NCI-H128 (cell line): Measurements from ENCODE around the gene DGKG.

Source experiments
- DNase-seq: peaks from one replicate; lab custom pipeline; 2025; ENCODE audit not compliant: unreplicated experiment; lab: John Stamatoyannopoulos, UW

DGKG gene

GRCh38 chr3:186151077-186151971 lies 210.7 kb downstream of the DGKG start:
- DNase-seq = no peak

DNA sequence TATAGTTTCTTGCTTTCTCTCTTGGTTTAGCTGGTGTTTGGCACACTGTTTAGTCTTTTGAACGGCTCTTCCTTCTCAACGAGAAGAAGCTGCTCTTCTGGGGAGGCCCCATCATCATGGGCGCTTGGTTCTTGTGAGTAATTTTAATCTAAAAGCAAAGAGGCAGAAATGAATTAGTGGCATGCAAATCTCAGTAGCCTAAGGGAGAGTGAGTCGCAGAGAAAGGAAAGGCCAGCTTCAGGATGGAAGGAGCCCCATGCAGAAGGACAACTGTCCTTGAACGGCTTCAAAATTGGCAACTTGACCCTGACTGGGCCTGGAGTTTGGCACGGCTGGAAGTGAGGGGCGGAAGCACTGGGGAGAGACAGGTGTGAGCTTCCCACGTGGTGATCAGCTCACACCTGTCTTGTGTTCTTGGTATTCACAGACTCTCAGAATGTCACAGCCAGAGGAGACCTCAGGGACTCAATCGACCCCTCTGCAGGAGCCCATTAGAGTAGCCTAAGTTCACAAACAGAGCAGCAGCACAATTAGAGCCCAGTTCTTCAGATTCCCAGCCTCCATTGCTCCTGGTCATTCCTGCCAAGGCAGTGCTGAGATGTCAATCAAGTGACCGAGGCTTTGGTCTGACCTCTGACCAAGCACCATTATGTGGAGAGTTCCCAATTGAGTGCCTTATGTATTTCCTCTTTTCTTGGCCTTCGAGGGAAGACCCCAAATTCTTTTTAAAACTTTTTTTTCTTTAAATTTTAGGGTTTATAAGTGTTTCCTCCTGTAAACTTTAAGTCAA lies 211.8 kb downstream of the DGKG start:
- no peak for DNase-seq

DNA sequence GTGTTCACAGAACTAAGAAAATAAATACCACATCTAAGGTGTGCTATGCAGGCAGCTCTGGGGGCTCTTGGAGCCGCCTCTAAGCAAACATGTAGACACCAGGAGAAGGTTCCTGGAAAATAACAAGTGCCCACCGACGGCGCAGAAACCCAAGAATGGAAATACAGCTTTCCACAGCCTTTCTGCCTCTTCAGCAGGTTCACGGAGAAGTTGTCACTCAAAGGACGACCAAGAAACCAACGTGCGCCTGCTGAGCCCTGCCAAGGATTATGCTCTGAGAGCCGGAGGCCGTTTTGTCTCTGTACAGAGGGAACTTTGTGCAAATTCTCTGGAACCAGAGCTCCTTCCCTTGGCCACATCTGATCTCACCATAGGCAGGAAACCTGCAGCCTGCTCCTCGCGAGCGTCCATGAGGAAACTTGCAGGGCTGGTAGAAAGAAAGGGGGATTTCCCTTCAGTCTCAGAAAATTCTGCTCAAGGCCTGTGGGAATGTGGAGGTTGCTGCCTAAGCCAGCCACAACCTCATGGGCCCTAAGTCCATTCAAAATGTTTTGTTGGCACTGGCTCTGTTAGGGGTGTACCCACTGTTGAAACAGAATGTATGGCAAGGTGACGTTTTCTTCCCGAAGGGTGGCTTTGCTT lies 212.6 kb downstream of the DGKG start:
- DNase-seq = no peak

GRCh38 chr3:186144257-186144656 lies 217.8 kb downstream of the DGKG start:
- no peak for DNase-seq

- DNase-seq = no peak
Observed at GRCh38 chr3:186143250-186143649, 218.8 kb downstream of the DGKG start.

DNA sequence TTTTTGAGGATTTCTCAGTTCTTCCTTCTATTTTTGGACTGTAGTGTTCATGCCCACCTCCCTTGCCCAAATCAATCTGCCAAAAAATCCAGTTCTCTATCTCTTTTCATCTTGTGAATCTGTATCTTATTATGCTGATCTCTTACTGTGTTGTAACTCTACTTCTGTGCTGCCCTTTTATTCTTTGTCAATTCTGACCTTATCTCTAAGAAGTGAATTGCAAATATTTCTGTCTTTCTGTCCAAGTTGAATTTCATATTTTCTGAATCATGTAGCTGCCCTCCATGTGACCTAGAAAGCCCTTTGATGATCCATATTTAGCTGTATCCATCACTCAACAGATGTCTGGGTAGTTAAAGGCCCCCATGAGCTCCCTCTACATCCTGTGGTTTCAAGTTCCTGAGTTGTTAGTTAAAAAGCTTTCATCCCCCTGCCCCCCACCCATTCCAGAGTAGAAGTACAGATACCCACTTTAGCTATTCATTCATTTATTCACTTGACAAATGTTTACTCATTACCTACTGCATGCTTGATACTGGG lies 219.6 kb downstream of the DGKG start:
- DNase-seq = no peak

DNA sequence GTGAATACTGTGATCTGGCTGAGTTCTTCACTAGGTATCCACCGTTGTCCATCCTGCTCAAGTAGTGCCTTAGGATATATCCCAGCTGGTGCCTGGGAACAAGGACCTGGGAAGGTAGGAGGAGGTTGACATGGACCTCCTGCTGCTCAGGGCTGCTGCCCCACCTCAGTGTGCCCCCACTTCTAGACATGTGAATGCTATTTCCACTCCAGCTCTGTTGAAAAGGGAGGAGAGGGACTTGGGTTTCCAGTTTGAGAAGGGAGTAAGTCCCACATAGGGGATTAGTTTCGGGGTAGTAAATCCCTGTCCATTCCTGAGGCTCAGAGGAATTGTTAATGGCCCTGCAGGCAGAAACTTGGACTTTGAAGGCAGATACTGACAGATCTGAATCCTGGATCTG lies 220.2 kb downstream of the DGKG start:
- DNase-seq = no peak

DNA sequence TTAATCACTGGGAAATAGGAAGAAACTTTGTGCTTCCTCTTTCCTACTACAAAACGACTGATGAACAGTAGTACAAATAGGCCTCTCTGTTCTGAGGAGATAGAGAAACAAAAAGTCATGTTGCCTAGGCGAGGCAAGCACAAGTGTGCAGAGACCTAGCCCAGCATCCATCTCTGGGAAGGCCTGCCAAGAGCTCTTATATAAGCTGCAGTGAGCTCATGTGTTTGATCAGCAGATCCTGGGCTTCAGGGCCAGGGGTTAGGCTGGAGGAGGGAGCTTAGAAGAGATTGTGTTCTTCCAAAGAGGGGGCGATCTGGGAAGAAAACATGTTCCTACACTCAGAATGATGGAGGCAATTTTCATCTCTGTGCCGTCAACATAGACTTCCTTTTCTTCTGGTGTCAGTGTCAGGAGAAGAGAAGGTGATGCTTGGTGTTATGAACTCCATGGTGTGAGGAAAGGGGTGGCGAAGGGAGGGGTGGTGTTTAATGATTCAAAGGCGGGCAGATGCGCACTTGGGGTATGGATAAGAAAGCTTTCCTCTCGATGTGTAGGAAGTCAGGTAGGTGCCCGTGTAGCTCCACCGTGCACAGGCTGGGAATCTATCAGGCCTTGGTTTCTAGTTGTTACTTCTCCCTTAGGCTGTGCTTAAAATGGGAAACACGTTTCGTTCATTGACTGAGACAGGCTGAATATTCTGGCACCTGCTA lies 223.6 kb downstream of the DGKG start:
- no peak for DNase-seq

DNA sequence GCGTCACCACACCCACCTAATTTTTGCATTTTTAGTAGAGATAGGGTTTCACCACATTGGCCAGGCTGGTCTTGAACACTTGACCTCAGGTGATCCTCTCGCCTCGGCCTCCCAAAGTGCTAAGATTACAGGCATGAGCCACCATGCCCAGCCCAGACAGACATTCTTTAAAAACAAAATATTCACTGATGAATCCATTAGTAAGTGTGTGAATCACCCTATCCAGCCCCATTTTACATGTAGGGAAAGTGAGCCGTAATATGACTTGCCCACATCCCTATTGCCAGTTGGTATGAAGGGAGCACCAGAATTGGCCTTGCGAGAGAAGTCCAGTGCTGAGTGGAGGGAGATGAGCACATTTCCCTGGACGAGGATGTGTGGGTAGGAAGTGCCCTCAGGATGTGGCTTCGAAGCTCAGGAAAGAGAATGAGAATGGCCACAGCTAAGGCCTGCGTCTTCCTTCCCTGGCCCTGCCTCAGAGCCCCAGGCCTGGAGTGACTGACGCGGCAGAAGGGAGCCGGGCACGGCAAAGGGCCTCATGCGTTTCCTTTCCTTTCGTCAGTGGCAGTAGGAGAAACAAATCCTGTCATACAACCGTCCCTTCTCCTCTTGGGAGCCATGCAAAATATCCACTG lies 224.9 kb downstream of the DGKG start:
- DNase-seq = no peak

- no peak for DNase-seq
Observed at GRCh38 chr3:186133980-186134379, 228.1 kb downstream of the DGKG start.

- DNase-seq = no peak
Observed at GRCh38 chr3:186132487-186132886, 229.5 kb downstream of the DGKG start.

DNA sequence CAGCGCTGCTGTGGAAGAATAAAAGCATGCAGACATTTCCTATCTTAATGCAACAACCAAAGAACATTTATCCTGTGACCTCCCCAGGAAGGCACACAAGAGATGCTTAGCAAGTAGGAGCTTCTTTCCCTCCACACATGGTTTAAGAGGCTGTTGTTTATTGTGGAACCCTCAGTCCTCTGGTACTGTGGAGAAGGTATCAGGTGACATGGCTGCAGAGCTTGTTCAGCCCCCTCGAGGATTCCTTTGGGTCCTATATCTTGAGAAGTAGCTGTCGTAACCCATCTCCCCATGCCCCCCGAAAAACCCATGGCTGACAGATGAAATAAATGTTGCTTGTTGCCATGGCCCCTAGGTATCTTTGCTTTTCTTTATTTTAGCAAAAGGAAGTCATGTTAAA lies 232.8 kb downstream of the DGKG start:
- no peak for DNase-seq

- no peak for DNase-seq
Observed at GRCh38 chr3:186128158-186128557, 233.9 kb downstream of the DGKG start.

- DNase-seq = no peak
Observed at GRCh38 chr3:186127463-186127862, 234.6 kb downstream of the DGKG start.

GRCh38 chr3:186125118-186125517 lies 236.9 kb downstream of the DGKG start:
- no peak for DNase-seq

DNA sequence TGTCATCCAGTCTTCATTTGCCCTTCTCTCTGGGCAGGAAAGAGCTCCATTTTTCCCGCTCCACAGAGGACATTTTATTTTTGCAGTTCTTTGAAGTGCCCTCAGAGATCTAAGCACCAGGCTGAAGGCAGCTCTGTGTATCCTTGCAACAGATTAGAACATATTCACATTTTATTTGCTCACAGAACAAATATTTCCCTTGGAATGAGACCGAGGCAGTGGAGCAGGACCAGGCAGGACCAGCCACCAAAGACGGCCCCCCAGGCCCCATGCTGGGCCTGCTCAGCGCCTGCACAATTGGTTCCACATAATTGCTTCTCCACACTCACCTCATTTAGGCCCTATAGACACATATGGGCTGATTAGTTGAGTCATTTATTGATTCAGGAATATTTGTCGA lies 237.4 kb downstream of the DGKG start:
- no peak for DNase-seq

GRCh38 chr3:186123012-186123411 lies 239.0 kb downstream of the DGKG start:
- no peak for DNase-seq

DNA sequence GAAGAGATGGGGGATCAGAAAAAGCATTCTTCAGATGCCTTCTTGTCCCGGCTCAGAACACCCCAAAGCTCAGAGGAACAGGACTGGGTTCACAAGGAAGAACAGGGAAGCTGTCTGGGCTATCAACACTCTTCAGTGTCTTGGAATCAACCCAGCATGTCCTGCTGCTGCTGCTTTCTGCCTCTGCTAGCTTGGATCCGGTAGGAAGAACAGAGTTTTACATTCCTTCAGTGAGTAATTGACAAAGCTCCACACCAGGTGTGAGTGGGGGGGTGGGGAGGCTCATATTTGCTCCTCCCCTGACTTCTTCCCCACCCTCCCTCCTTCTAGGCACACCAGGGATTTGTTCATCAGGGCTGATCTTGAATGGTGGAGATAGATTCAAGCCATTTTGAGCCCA lies 240.1 kb downstream of the DGKG start:
- DNase-seq = no peak

DNA sequence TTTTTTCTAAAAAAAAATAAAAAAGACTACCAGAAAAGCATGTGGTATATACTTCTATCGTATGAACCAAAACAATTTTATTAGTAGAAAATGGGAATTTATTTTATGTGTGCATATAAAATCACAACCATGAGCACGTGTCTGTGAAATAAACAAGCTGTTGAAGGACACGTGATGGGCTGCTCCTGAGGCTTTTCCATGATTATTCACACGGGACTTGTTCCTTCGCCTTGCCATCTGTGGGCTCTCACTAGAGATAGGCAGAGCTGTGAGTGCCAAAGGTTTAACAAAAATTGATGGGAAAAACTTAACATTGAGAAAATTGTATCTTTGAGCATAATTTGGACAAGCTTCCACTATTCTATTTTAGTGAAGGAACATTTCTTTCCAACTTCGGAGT lies 240.8 kb downstream of the DGKG start:
- DNase-seq = no peak

- DNase-seq = no peak
Observed at GRCh38 chr3:186119499-186119898, 242.5 kb downstream of the DGKG start.
